HG03025 (cell line): ENCODE data around the gene RAB22A.
"Not testable (repeated sequence)": the region's sequence is repeated elsewhere in the genome, so short reads cannot be mapped to it uniquely, and the experiment has no call there.

Experiments
- ATAC-seq: cut with Tn5 transposase; IDR thresholded peaks from one replicate; pipeline ENCODE4 v1.9.1; 2021; ENCODE audit warnings: mild to moderate bottlenecking, moderate library complexity; ENCODE audit not compliant: unreplicated experiment, low FRiP score

Gene RAB22A

DNA sequence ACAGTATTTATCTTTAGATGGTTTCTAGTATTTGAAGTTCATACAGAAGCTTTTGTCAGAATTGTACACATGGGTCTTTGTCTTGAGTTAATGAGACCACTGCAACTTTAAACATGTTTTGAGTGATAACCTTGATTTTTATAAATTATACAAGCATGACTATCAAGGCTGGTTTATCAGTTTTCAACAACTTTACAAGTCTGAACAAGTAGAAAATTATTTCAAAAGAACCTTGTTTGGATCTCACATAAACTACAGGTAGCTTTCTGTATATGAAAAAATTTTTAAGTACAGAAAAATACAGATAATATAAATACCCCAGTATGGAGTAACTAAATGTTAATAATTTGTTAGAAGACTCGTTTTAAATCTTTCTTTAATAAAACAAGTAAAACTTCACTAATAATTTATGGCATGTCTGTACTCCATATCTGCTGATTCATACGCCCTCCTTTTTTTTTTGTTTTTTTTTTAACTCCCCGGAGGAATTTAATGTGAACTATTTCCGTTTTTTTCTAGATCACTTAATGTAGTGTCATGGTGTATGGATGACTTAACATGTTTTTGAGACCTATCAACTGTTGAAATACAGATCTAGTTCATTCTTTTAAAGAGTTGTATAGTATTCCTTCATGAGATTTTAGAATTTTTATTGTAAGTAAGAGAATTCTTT, 97.8 kb downstream of the RAB22A start:
- ATAC-seq = no peak

DNA sequence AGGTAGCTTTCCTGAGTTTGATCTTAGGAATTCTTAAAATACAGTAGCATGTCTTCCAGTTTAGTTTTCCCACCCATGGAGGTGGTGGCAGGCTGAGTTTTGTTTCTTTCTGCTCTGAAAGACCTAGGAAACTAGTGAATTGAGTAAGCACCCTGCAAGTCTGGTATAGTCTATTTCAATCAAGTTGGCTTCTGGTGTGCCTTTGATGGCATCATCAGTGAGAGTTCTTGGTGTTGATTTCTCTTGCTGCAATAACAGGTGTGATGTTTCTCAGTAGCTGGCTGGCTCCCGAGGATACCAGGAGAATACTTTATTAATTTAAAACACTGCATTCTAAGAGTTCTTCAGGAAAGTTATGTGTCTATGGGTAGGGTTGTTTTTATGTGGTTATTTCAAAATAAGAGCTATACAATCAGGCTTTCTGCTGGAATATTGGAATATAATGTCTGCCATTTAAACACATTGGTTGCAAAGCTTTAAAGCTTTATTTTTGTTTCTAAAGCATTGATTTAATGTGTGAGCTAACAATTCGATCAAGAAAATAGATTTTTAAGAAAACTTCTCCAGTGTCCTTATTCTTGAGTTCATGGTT, 98.5 kb downstream of the RAB22A start:
- ATAC-seq = no peak

DNA sequence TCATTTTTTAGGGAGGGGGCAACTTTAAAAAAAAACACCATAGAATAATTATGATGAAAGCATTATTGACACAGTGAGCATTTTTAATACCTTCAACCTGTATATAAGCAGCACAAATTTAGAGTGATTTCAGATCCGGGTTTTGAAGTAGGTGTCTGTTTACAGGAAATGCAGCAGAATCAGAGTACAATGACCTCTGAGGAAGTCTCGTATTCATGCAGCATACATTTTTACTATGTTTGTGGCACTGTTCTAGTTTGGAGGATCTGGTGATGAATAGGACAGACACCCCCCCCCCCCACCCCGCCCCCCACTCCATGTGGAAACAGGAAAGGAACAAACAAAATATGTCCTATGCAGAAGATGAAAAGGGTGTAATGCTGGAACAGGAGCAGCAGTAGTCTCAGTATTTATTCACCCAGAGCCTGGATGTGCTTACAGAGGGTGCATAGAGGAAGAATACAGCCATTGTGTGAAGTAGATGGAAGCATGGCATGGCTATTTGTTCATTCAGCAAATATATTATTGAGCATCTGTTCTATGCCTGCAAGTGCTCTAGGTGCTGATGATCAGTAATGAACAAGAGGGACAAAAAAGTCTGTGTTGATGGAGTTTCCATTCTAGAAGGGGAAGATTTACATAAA, 99.2 kb downstream of the RAB22A start:
- no peak for ATAC-seq

DNA sequence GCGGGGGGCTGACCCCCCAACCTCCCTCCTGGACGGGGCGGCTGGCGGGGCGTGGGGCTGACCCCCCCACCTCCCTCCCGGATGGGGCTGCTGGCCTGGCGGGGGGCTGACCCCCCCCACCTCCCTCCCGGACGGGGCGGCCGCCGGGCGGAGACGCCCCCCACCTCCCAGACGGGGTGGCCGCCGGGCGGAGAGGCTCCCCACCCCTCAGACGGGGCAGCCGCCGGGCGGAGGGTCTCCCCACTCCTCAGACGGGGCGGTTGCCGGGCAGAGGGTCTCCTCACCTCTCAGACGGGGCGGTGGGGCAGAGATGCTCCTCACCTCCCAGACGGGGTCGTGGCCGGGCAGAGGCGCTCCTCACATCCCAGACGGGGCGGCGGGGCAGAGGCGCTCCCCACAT, 104.7 kb downstream of the RAB22A start:
- not testable (repeated sequence) for ATAC-seq

DNA sequence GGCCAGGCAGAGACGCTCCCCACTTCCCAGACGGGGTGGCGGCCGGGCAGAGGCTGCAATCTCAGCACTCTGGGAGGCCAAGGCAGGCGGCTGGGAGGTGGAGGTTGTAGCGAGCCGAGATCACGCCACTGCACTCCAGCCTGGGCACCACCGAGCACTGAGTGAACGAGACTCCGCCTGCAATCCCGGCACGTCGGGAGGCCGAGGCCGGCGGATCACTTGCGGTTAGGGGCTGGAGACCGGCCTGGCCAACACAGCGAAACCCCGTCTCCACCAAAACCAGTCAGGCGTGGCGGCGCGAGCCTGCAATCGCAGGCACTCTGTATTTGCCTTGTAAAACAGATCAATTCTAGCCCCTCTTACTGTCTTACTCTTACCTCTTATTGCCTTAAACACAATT, 105.3 kb downstream of the RAB22A start:
- not testable (repeated sequence) for ATAC-seq

DNA sequence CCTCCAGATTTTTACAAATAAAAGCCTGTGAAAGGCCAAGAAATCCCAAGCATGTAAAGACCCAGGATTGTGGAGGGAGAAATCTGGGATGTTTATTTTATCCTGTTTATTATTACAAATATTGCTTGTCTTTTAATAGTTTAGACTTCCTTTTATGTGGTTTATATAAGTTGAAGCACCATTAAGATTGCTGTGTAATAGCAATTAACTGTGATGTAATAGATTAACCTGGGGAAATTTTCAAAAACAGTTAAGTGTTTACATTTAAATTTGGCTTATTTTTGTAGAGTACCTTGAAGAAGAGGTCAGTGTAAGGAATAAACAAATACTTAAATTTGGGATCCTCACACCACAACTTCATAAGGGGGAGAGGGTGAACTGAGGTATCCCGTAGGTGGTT, 106.5 kb downstream of the RAB22A start:
- ATAC-seq = no peak

DNA sequence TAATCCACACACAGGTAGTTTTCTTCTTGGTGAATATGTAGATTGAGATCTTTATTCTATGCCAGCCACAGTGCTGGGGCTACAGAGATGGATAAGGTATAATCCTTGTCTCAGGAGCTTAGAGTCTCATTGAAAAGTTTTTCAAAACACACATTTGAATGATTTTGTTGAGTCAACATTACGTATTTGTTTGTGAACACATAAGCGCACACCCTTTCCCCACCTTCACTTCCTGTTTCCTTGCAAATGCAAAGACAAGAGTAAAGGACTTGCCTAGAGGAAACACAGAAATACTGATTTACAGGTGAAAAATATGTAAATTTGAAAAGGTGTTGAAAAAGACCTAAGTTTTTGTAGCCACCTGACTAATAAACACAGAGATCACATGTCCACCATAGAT, 107.3 kb downstream of the RAB22A start:
- ATAC-seq = no peak
